ENCODE data around the gene SPRED3. TPM values are rescaled to one million over a fixed set of nuclear protein-coding genes. Genes with fewer than 3 reads are reported as not detected.

SPRED3 gene
- total and polyA plus RNA-seq, 9 of the 15 experiments (the other 6 are each of a cell fraction or from before 2014, with no cell fraction given): 0.05 to 1.3 (median 0.36) TPM

DNA sequence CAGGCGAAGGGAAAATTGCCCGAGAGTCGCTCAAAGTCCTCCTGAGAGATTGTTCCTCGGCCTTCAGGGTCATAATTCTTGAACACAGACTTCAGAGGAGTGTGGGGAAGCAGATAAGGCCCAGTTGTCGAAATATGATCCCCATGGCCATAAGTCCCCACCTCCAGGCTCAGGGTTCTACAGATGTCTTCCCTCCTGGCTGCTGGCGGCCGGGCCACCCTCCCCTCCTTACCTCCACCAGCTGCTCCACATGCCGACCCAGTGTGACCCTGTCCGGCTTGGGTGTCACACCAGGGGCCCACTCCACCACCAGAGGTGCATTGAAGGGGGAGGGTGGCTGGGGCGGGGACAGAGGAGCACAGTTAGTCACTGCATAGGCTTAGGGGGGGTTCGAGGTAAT is 24.5 kb downstream of the SPRED3 start (continued):
- TF ChIP-seq, protein P1, sequence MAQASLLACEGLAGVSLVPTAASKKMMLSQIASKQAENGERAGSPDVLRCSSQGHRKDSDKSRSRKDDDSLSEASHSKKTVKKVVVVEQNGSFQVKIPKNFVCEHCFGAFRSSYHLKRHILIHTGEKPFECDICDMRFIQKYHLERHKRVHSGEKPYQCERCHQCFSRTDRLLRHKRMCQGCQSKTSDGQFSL (CRISPR knock-in tag; IDR thresholded peaks at IDR 0.05): no peak
- TF ChIP-seq, protein P1 (tag; IDR thresholded peaks at IDR 0.05): 0 out of 4 replicates have a peak, but pooled peaks of 1 of the 2 experiments have one; percentile 27
- TF ChIP-seq, protein P2, sequence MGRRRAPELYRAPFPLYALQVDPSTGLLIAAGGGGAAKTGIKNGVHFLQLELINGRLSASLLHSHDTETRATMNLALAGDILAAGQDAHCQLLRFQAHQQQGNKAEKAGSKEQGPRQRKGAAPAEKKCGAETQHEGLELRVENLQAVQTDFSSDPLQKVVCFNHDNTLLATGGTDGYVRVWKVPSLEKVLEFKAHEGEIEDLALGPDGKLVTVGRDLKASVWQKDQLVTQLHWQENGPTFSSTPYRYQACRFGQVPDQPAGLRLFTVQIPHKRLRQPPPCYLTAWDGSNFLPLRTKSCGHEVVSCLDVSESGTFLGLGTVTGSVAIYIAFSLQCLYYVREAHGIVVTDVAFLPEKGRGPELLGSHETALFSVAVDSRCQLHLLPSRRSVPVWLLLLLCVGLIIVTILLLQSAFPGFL (CRISPR knock-in tag; IDR thresholded peaks at IDR 0.05): no peak
- no peak for TF ChIP-seq ZBTB1 (CRISPR knock-in tag; IDR thresholded peaks at IDR 0.05; ENCODE audit: borderline replicate concordance, low read depth)
- no peak for TF ChIP-seq ZKSCAN3 (CRISPR knock-in tag; IDR thresholded peaks at IDR 0.05)
- peak; percentile 40 to 54; a peak in 2 of 4 replicates for TF ChIP-seq TBL1XR1 (IDR thresholded peaks at IDR 0.05; ENCODE audit: low read length in 2 of 2)
- TF ChIP-seq, protein P3, sequence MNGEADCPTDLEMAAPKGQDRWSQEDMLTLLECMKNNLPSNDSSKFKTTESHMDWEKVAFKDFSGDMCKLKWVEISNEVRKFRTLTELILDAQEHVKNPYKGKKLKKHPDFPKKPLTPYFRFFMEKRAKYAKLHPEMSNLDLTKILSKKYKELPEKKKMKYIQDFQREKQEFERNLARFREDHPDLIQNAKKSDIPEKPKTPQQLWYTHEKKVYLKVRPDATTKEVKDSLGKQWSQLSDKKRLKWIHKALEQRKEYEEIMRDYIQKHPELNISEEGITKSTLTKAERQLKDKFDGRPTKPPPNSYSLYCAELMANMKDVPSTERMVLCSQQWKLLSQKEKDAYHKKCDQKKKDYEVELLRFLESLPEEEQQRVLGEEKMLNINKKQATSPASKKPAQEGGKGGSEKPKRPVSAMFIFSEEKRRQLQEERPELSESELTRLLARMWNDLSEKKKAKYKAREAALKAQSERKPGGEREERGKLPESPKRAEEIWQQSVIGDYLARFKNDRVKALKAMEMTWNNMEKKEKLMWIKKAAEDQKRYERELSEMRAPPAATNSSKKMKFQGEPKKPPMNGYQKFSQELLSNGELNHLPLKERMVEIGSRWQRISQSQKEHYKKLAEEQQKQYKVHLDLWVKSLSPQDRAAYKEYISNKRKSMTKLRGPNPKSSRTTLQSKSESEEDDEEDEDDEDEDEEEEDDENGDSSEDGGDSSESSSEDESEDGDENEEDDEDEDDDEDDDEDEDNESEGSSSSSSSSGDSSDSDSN (IDR thresholded peaks at IDR 0.05; ENCODE audit: borderline replicate concordance in 1 of 2, low read depth in 2 of 2, low read length in 2 of 2): peak; percentile 49 to 90; a peak in 3 of 4 replicates
- peak; percentile 32 for TF ChIP-seq ZEB2 (IDR thresholded peaks at IDR 0.05)
- TF ChIP-seq, protein P4, sequence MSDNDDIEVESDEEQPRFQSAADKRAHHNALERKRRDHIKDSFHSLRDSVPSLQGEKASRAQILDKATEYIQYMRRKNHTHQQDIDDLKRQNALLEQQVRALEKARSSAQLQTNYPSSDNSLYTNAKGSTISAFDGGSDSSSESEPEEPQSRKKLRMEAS (CRISPR knock-in tag; IDR thresholded peaks at IDR 0.05): peak; percentile 70; the same call in 1 of the 2 replicates
- peak; percentile 85 for TF ChIP-seq TAL1 (IDR thresholded peaks at IDR 0.05)
- TF ChIP-seq CBX3 (IDR thresholded peaks at IDR 0.05; ENCODE audit: borderline replicate concordance in 1 of 2, low read length in 2 of 2): peak in 1 of 2 experiments; percentile 56; a peak in 1 of 3 replicates
- no peak for TF ChIP-seq MCM7 (IDR thresholded peaks at IDR 0.05)
- no peak for TF ChIP-seq ZNF699 (CRISPR knock-in tag; IDR thresholded peaks at IDR 0.05; ENCODE audit: insufficient replicate concordance)
- no peak for TF ChIP-seq ATF1 (CRISPR knock-in tag; IDR thresholded peaks at IDR 0.05)
- peak; percentile 43; the same call in 1 of the 2 replicates for TF ChIP-seq ATF1 (tag; IDR thresholded peaks at IDR 0.05)
- peak; percentile 94 for TF ChIP-seq ARID1B (IDR thresholded peaks at IDR 0.05)
- TF ChIP-seq ZNF3 (CRISPR knock-in tag; IDR thresholded peaks at IDR 0.05): no peak
- TF ChIP-seq SMARCE1 (IDR thresholded peaks at IDR 0.05): peak; percentile 77
- TF ChIP-seq RCOR1 (IDR thresholded peaks at IDR 0.05; ENCODE audit: borderline replicate concordance in 1 of 2, low read depth in 2 of 2, low read length in 2 of 2): peak in 1 of 2 experiments; percentile 92; a peak in 2 of 4 replicates
- TF ChIP-seq HMGN3 (IDR thresholded peaks at IDR 0.05; ENCODE audit: borderline replicate concordance, extremely low read depth, insufficient read length, low read depth, low read length): peak; percentile 63
- 0 out of 2 replicates have a peak, but pooled peaks have one; percentile 44 for TF ChIP-seq PML (IDR thresholded peaks at IDR 0.05; ENCODE audit: low read length)
- peak; percentile 43; the same call in 1 of the 2 replicates for TF ChIP-seq CREM (IDR thresholded peaks at IDR 0.05; ENCODE audit: low read depth)
- peak; percentile 79 for TF ChIP-seq EP300 (IDR thresholded peaks at IDR 0.05; ENCODE audit: low read length)
- 0 out of 2 replicates have a peak, but pooled peaks have one; percentile 28 for TF ChIP-seq RB1 (IDR thresholded peaks at IDR 0.05; ENCODE audit: low read depth)
- TF ChIP-seq SMARCA4 (IDR thresholded peaks at IDR 0.05): peak; percentile 88
